ENCODE results near the gene TPO.

TPO gene

GRCh38 chr2:1588978-1589621, 175.8 kb downstream of the TPO start:
- DNase-seq = no peak

DNA sequence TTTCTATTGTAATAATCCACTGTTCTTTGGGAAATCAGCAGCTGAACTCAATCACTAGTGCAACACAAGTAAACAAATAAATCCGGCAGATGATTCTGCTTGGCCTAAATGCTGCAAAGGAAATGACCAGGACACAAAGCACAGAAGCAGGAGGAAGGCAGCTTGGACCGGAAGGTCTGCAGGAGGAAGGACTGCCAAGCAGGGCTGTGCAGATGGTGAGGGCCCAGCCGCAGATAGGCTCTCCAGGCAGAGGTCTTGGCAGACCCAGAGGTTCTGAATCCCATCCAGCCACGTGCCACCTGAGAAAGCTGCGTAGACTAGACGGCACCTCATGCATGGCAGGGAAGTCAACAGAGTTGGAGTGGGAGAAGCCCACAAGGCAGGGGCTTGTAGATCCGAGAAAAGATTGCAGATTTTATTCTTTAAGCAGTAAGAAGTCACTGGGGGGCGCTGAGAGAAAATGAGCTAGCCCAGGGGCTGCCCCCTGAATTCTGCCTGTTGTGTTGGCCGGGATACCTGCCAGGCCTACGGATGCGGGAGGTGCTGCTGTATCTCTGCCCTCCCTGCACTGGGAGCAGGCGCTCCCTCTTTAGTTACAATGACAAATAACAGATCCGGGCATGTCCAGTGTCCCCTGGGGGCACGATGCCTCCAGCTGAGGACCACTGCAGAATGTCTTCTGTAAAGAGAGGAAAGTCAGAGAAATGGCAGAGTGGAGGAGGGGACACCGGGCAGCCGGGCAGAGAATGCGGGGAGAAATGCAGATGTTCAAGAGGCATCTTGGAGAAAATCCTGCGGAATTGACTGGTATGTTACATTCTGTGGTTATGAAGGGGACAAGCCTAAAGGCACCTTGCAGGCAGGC, 177.6 kb downstream of the TPO start:
- DNase-seq = no peak

GRCh38 chr2:1591461-1591770, 178.2 kb downstream of the TPO start:
- no peak for DNase-seq
